ENCODE results near the gene TTLL11.

Gene TTLL11

GRCh38 chr9:122078557-122078956 is 14.6 kb downstream of the TTLL11 start:
- TF ChIP-seq CTCF (IDR thresholded peaks at IDR 0.05; ENCODE audit: insufficient read depth, low read length, poor library complexity, severe bottlenecking): no peak
- no peak for DNase-seq (ENCODE audit: extremely low read depth, insufficient read length)

GRCh38 chr9:122076773-122077172 is 16.3 kb downstream of the TTLL11 start:
- no peak for TF ChIP-seq CTCF (IDR thresholded peaks at IDR 0.05; ENCODE audit: insufficient read depth, low read length, poor library complexity, severe bottlenecking)
- Histone ChIP-seq H3K4me3 (replicated peaks; ENCODE audit: low read depth, low read length) (no peak overlapping the region), H3K27me3 (replicated peaks; ENCODE audit: control insufficient read depth, insufficient read depth, low read length) (no peaks in the 10 kb centered on the region), H3K36me3 (ENCODE audit: control insufficient read depth, insufficient read depth, low read length) (no peaks in the 10 kb centered on the region)
- no peak for DNase-seq (ENCODE audit: extremely low read depth, insufficient read length)

More at GRCh38 chr9:122078557-122078956, 14.6 kb downstream of the TTLL11 start:
- no peaks in the 10 kb centered on the region for H3K27me3 ChIP-seq (replicated peaks; ENCODE audit: control insufficient read depth, insufficient read depth, low read length)
- no peak overlapping the region for H3K4me3 ChIP-seq (replicated peaks; ENCODE audit: low read depth, low read length)
- H3K36me3 ChIP-seq (ENCODE audit: control insufficient read depth, insufficient read depth, low read length): no peaks in the 10 kb centered on the region

GRCh38 chr9:122076117-122076516 is 17.0 kb downstream of the TTLL11 start:
- no peaks in the 10 kb centered on the region for H3K36me3 ChIP-seq (ENCODE audit: control insufficient read depth, insufficient read depth, low read length)
- no peaks in the 10 kb centered on the region for H3K27me3 ChIP-seq (replicated peaks; ENCODE audit: control insufficient read depth, insufficient read depth, low read length)
- DNase-seq (ENCODE audit: extremely low read depth, insufficient read length): no peak
- no peak overlapping the region for H3K4me3 ChIP-seq (replicated peaks; ENCODE audit: low read depth, low read length)
- no peak for TF ChIP-seq CTCF (IDR thresholded peaks at IDR 0.05; ENCODE audit: insufficient read depth, low read length, poor library complexity, severe bottlenecking)

- H3K4me3 ChIP-seq (replicated peaks; ENCODE audit: low read depth, low read length): no peak overlapping the region
- no peaks in the 10 kb centered on the region for H3K36me3 ChIP-seq (ENCODE audit: control insufficient read depth, insufficient read depth, low read length)
- H3K27me3 ChIP-seq (replicated peaks; ENCODE audit: control insufficient read depth, insufficient read depth, low read length): no peaks in the 10 kb centered on the region
- no peak for TF ChIP-seq CTCF (IDR thresholded peaks at IDR 0.05; ENCODE audit: insufficient read depth, low read length, poor library complexity, severe bottlenecking)
- no peak for DNase-seq (ENCODE audit: extremely low read depth, insufficient read length)
Measured at GRCh38 chr9:122075135-122076030, 17.7 kb downstream of the TTLL11 start.

- no peak for DNase-seq (ENCODE audit: extremely low read depth, insufficient read length)
- no peaks in the 10 kb centered on the region for H3K36me3 ChIP-seq (ENCODE audit: control insufficient read depth, insufficient read depth, low read length)
- no peak overlapping the region for H3K4me3 ChIP-seq (replicated peaks; ENCODE audit: low read depth, low read length)
- H3K27me3 ChIP-seq (replicated peaks; ENCODE audit: control insufficient read depth, insufficient read depth, low read length): no peaks in the 10 kb centered on the region
- no peak for TF ChIP-seq CTCF (IDR thresholded peaks at IDR 0.05; ENCODE audit: insufficient read depth, low read length, poor library complexity, severe bottlenecking)
Measured at GRCh38 chr9:122071715-122072114, 21.4 kb downstream of the TTLL11 start.
